ENCODE data around the gene LETM1.

- no peak for TF ChIP-seq CTCF (IDR thresholded peaks at IDR 0.05)
- TF ChIP-seq POLR2AphosphoS5 (IDR thresholded peaks at IDR 0.05): no peak
Observed at GRCh38 chr4:1870328-1870577, 14.3 kb upstream of the LETM1 start.

Measured in prostate gland (tissue), 2 donors.